GM18505 (cell line): ENCODE results near the gene TMOD1.

Experiments
- ATAC-seq: cut with Tn5 transposase; IDR thresholded peaks from one replicate; pipeline ENCODE4 v1.9.1; 2021; ENCODE audit not compliant: unreplicated experiment
- POLR2A ChIP-seq: IDR thresholded peaks from 4 replicates; pipeline ENCODE4 v1.6.1; 2011; ENCODE audit warnings: borderline replicate concordance; ENCODE audit not compliant: insufficient read depth, insufficient read length; ENCODE audit errors: extremely low read depth

The TMOD1 gene

GRCh38 chr9:97517331-97518089 lies 16.0 kb downstream of the TMOD1 start:
- no peak for ATAC-seq
- no peak for TF ChIP-seq POLR2A

GRCh38 chr9:97518166-97518908 lies 16.9 kb downstream of the TMOD1 start:
- ATAC-seq: no peak
- no peak for TF ChIP-seq POLR2A

- TF ChIP-seq POLR2A: no peak
- no peak for ATAC-seq
These were observed 17.4 kb downstream of the TMOD1 start for GRCh38 chr9:97518909-97519307.

GRCh38 chr9:97519441-97519970 lies 18.0 kb downstream of the TMOD1 start:
- no peak for TF ChIP-seq POLR2A

GRCh38 chr9:97521576-97522333 lies 20.3 kb downstream of the TMOD1 start:
- ATAC-seq: no peak
- no peak for TF ChIP-seq POLR2A

More at GRCh38 chr9:97519441-97519970, 18.0 kb downstream of the TMOD1 start:
- ATAC-seq: no peak

GRCh38 chr9:97524424-97524823 lies 23.0 kb downstream of the TMOD1 start:
- no peak for ATAC-seq
- no peak for TF ChIP-seq POLR2A

- ATAC-seq: no peak
- TF ChIP-seq POLR2A: no peak
These were observed 24.0 kb downstream of the TMOD1 start for GRCh38 chr9:97525451-97525850.

GRCh38 chr9:97526895-97527575 lies 25.6 kb downstream of the TMOD1 start:
- no peak for ATAC-seq
- TF ChIP-seq POLR2A: no peak

GRCh38 chr9:97527626-97528528 lies 26.4 kb downstream of the TMOD1 start:
- ATAC-seq: no peak
- TF ChIP-seq POLR2A: no peak

GRCh38 chr9:97528529-97529230 lies 27.2 kb downstream of the TMOD1 start:
- TF ChIP-seq POLR2A: no peak
- ATAC-seq: no peak

- peak; percentile 83 for ATAC-seq
- peak; percentile 37 for TF ChIP-seq POLR2A
These were observed 28.1 kb downstream of the TMOD1 start for GRCh38 chr9:97529363-97530076.
